Measurements from ENCODE around the gene SPACA7. TPM values are rescaled to one million over a fixed set of nuclear protein-coding genes. Genes with fewer than 3 reads are reported as not detected.

The SPACA7 gene
- total and polyA plus RNA-seq, 10 of the 15 experiments (the other 5 are each of a cell fraction or from before 2014, with no cell fraction given), result not detected

- intact Hi-C loops (cut with micrococcal nuclease; ENCODE audit: unreplicated experiment), result no loop called here
- WGBS (ENCODE audit: insufficient coverage, insufficient replicate concordance, low lambda C conversion rate, missing lambda C conversion rate), result 62% methylated on average over 14 of the region's 14 CpGs
Measured at GRCh38 chr13:112464720-112465119, 88.6 kb downstream of the SPACA7 start.

More at GRCh38 chr13:112464720-112465119, 88.6 kb downstream of the SPACA7 start:
- H4K20me1 ChIP-seq (ENCODE audit: control insufficient read depth, insufficient read depth), result no peaks in the 10 kb centered on the region
- in situ Hi-C loops (cut with MboI), result no loop called here
- no TSS peak for BruUV-seq (replicated peaks)
- no peak overlapping the region for H2AFZ ChIP-seq (ENCODE audit: control insufficient read depth, low read depth, low read length)
- ATAC-seq, result no peak
- FAIRE-seq, result no peak
- POLR2A ChIA-PET, result no interaction called here
- H3K4me1 ChIP-seq (ENCODE audit: control insufficient read depth, insufficient read depth, low read length), result no peaks in the 10 kb centered on the region
- TF ChIP-seq HDAC2 (IDR thresholded peaks at IDR 0.05) (no peak), CREB1 (IDR thresholded peaks at IDR 0.05; ENCODE audit: low read depth) (no peak), CTCF (IDR thresholded peaks at IDR 0.05 in 2 of 3, conservative IDR thresholded peaks at IDR 0.05 in 1 of 3; ENCODE audit: control insufficient read depth in 2 of 3, extremely low read depth in 1 of 3, insufficient read depth in 1 of 3, low read depth in 3 of 3, low read length in 3 of 3) (no peak), TBL1XR1 (IDR thresholded peaks at IDR 0.05; ENCODE audit: low read depth, low read length) (no peak), HDGF (IDR thresholded peaks at IDR 0.05) (no peak), BHLHE40 (IDR thresholded peaks at IDR 0.05; ENCODE audit: borderline replicate concordance in 1 of 2, low read depth in 2 of 2, low read length in 1 of 2) (no peak)
- H3K27me3 ChIP-seq (replicated peaks in 1 of 2; ENCODE audit: control insufficient read depth in 2 of 2, insufficient read depth in 2 of 2, low read length in 1 of 2), result no peaks in the 10 kb centered on the region
- no peaks in the 10 kb centered on the region; the same call in 2 of the 3 replicates for H3K9me3 ChIP-seq (replicated peaks; ENCODE audit: control insufficient read depth, insufficient read depth, low read length)
- CTCF ChIA-PET, result interaction anchor here (0.6 kb wide), 1 partner anchor 141 kb away, joined by 3 read pairs; no protein-coding TSS in a partner anchor
- no peak overlapping the region for H3K9ac ChIP-seq (ENCODE audit: control insufficient read depth, insufficient read depth, low read length)
- DNase-seq (ENCODE audit: low read depth, low spot score), result no peak
- no peak overlapping the region for H3K27ac ChIP-seq (ENCODE audit: control insufficient read depth, insufficient read depth)
- H3K4me3 ChIP-seq, result no peak overlapping the region
- H3K79me2 ChIP-seq (ENCODE audit: control insufficient read depth, insufficient read depth, low read length), result no peaks in the 10 kb centered on the region
- no peak overlapping the region for H3K4me2 ChIP-seq (ENCODE audit: control insufficient read depth, insufficient read depth)
- H3K36me3 ChIP-seq (ENCODE audit: control insufficient read depth in 2 of 2, insufficient read depth in 2 of 2, low read length in 1 of 2), result no peaks in the 10 kb centered on the region
- SMC1A ChIA-PET (ENCODE audit: uncharacterized antibody, unreplicated experiment), result no interaction called here
- RAD21 ChIA-PET (ENCODE audit: unreplicated experiment), result no interaction called here
